SKM-1 (cell line): ENCODE results near the gene CDKN2C.
"Not testable (repeated sequence)": the region's sequence is repeated elsewhere in the genome, so short reads cannot be mapped to it uniquely, and the experiment has no call there.

Source experiments
- DNase-seq: peaks from one replicate; lab custom pipeline; 2025; ENCODE audit not compliant: unreplicated experiment; lab: John Stamatoyannopoulos, UW

CDKN2C gene

GRCh38 chr1:50978852-50979781 is 9.1 kb downstream of the CDKN2C start:
- DNase-seq: no peak

GRCh38 chr1:50979937-50980336 is 9.9 kb downstream of the CDKN2C start:
- DNase-seq: no peak

GRCh38 chr1:50980505-50980904 is 10.5 kb downstream of the CDKN2C start:
- DNase-seq: no peak

- DNase-seq: no peak
Measured at GRCh38 chr1:50981741-50982140, 11.7 kb downstream of the CDKN2C start.

- no peak for DNase-seq
Measured at GRCh38 chr1:50982611-50983010, 12.6 kb downstream of the CDKN2C start.

- no peak for DNase-seq
Measured at GRCh38 chr1:50983219-50983802, 13.3 kb downstream of the CDKN2C start.

- DNase-seq: no peak
Measured at GRCh38 chr1:50985094-50985493, 15.0 kb downstream of the CDKN2C start.

GRCh38 chr1:50986653-50987052 is 16.6 kb downstream of the CDKN2C start:
- DNase-seq: no peak

GRCh38 chr1:50989694-50990093 is 19.6 kb downstream of the CDKN2C start:
- no peak for DNase-seq

- DNase-seq: no peak
Measured at GRCh38 chr1:50992532-50993318, 22.7 kb downstream of the CDKN2C start.

GRCh38 chr1:50993645-50994044 is 23.6 kb downstream of the CDKN2C start:
- DNase-seq: no peak

- DNase-seq: no peak
Measured at GRCh38 chr1:50994997-50995396, 25.0 kb downstream of the CDKN2C start.

- no peak for DNase-seq
Measured at GRCh38 chr1:50995651-50996050, 25.6 kb downstream of the CDKN2C start.

- no peak for DNase-seq
Measured at GRCh38 chr1:50996083-50996482, 26.0 kb downstream of the CDKN2C start.

- DNase-seq: not testable (repeated sequence)
Measured at GRCh38 chr1:50999375-50999774, 29.3 kb downstream of the CDKN2C start.

- DNase-seq: no peak
Measured at GRCh38 chr1:51000160-51000559, 30.1 kb downstream of the CDKN2C start.

GRCh38 chr1:51000651-51001050 is 30.6 kb downstream of the CDKN2C start:
- no peak for DNase-seq

GRCh38 chr1:51002516-51002915 is 32.5 kb downstream of the CDKN2C start:
- no peak for DNase-seq

GRCh38 chr1:51005549-51005948 is 35.5 kb downstream of the CDKN2C start:
- DNase-seq: not testable (repeated sequence)

- DNase-seq: no peak
Measured at GRCh38 chr1:51009381-51009780, 39.3 kb downstream of the CDKN2C start.

- no peak for DNase-seq
Measured at GRCh38 chr1:51014878-51015277, 44.8 kb downstream of the CDKN2C start.

GRCh38 chr1:51019811-51020210 is 49.8 kb downstream of the CDKN2C start:
- DNase-seq: no peak
